Right cardiac atrium (tissue), 5 donors: ENCODE measurements around the gene CFAP77. TPM values are rescaled to one million over a fixed set of nuclear protein-coding genes. Genes with fewer than 3 reads are reported as not detected.

Source experiments
- ATAC-seq, 2 donors: fragments of 200-7000 bp; cut with Tn5 transposase; one replicate each; pipeline versions ENCODE4 v1.8.0 to v1.9.1; 2020; ENCODE audit warnings: moderate library complexity in 2 of 2, mild to moderate bottlenecking in 1 of 2
- DNase-seq, 3 donors: peaks; one replicate each; pipeline ENCODE4 v3.0.0-alpha.2; 2020
- H3K27ac ChIP-seq: one replicate; pipeline ENCODE4 v1.5.1; 2013; ENCODE audit warnings: mild to moderate bottlenecking, low read length, control low read depth, moderate library complexity
- H3K27me3 ChIP-seq: one replicate; pipeline ENCODE4 v1.6.1; 2013; ENCODE audit not compliant: control insufficient read depth, insufficient read depth
- H3K4me1 ChIP-seq: one replicate; pipeline ENCODE4 v1.6.1; 2013; ENCODE audit warnings: low read length; ENCODE audit not compliant: control insufficient read depth, insufficient read depth
- H3K4me3 ChIP-seq: one replicate; pipeline ENCODE4 v1.5.1; 2013; ENCODE audit warnings: low read length, control low read depth
- H3K9me3 ChIP-seq: one replicate; pipeline ENCODE4 v1.6.1; 2013; ENCODE audit warnings: low read length; ENCODE audit not compliant: control insufficient read depth
- WGBS: extraction: QIAGEN DNeasy Blood & Tissue Kit; methylation state at CpG from one replicate; pipeline ENCODE4 v1.1.7; 2013; 5-methylcytosine and 5-hydroxymethylcytosine counted together
- intact Hi-C, 4 donors: fragments of 100-400 bp; cut with DNase I; formaldehyde crosslinking; loops; one replicate each; pipeline versions ENCODE4 v1.11.0 to v1.14.0; 2022 to 2023
- polyA plus RNA-seq: library from polyadenylated mRNA; stranded (reverse); fragments of 200-250 nt; gene quantifications from one replicate; pipeline ENCODE4 v1.2.3, GENCODE V29; 2013
- total RNA-seq, 4 donors: library from RNA; stranded (reverse); fragmentation: NEBNext Ultra II Directional; extraction: Animal tissue kit (Norgen Biotek cat#: 25700); gene quantifications; one replicate each; pipeline ENCODE4 v1.2.1, GENCODE V29; 2021
- donor health status: healthy with polysubstance abuse.
- donor health status: DM: no; HTN: yes; CAD: no.
- donor health status: DM: no; HTN: no; CAD: no.
- donor health status: DM: no; HTN: yes; CAD: no; lungs with severe emphysema.
- donor health status: DM: yes; HTN: yes; CAD: no.

CFAP77 gene
- total and polyA plus RNA-seq, 5 donors, result 2.3 to 6.5 (median 4.3) TPM

DNA sequence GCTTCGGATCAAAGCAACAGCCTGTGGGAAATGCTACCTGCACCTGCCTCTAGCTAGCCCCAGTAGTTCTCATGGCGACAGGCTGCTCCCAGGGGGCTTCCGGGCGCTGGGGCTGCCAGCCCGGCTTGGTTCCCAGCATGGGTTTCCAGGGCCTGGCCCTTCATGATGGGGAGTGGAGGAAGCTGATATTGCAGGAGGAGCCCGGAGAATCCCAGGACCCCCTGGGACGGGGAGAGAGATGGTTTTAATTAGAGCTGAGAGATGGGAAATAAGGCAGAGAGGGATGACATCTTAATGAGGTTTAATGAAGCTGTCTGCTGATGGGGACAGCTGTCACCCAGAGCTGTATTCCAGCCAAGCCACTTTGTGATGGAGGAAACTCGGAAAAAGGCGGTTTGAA is 78.6 kb downstream of the CFAP77 start:
- ATAC-seq (no peak), DNase-seq (no peak)
- WGBS, result 44% methylated on average over 9 of the region's 9 CpGs
- H3K4me1 ChIP-seq, result no peaks in the 10 kb centered on the region
- no peak overlapping the region for H3K27ac ChIP-seq
- no peak overlapping the region for H3K4me3 ChIP-seq
- no peaks in the 10 kb centered on the region for H3K9me3 ChIP-seq
- intact Hi-C loops, result no loop called here
- no peaks in the 10 kb centered on the region for H3K27me3 ChIP-seq

DNA sequence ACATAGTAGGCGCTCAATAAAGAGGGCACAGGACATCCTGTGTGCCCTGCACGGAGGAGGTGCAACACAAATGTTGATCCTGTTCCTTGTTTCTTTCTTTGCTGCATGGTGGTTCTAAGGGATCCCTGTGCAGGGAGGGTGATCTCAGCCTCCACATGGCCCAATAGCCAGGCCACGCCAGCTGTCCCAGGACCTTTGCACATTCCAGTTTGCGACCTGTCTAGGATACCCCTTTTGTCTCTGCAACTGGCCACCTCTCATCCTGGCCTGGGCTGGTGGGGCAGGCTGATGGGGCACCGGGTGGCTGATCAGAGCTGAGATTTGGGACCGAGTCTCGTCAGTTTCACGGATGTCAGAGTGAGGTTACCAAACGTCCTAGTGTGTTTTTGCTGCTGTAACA is 79.5 kb downstream of the CFAP77 start:
- Histone ChIP-seq H3K4me1 (no peaks in the 10 kb centered on the region), H3K27me3 (no peaks in the 10 kb centered on the region), H3K9me3 (no peaks in the 10 kb centered on the region), H3K27ac (no peak overlapping the region), H3K4me3 (no peak overlapping the region)
- DNase-seq (no peak), ATAC-seq (no peak)
- intact Hi-C loops, result no loop called here
- 77% methylated on average over 9 of the region's 9 CpGs for WGBS

DNA sequence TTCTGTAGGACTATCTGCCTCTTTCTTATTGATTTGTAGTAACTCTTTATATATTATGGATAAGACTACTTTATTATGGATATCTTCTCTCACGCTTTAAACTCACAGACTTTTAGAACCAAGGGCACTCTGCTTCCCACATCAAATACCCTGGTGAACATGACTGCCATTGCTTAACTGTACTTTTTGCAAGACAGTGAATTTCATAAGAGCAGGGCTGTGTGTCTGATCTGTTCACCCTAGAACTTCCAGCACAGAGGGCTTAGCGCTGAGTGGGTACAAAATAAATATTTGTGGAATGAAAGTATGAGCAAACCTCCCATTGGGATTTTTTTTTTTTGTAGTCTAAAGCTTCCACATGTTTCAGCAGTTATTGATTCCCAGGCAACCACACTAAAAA is 84.8 kb downstream of the CFAP77 start:
- H3K4me3 ChIP-seq, result no peak overlapping the region
- H3K4me1 ChIP-seq, result no peaks in the 10 kb centered on the region
- no peak overlapping the region for H3K27ac ChIP-seq
- DNase-seq (no peak), ATAC-seq (no peak)
- 84% methylated on average over 2 of the region's 2 CpGs for WGBS
- intact Hi-C loops, result no loop called here
- H3K27me3 ChIP-seq, result no peaks in the 10 kb centered on the region
- no peaks in the 10 kb centered on the region for H3K9me3 ChIP-seq

DNA sequence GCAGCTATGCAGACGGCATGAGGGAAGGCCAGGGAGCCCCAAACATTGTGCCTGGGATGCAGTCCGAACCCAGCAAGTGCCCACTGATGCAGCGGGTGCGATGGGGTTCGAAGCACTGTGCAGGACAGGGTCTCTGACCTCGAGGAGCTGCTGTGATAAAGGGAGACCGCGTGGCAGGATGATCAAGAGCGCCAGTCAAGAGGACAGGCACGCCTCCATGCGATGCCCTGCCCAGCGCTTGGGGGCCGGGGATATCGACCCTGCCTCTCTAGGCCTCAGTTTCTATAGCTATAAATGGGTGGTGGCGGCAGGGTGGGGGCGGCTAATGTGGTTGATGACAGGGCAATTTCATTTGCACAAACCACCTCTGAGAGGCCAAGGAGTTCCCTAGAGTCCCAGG is 87.7 kb downstream of the CFAP77 start:
- no peak for DNase-seq
- H3K27me3 ChIP-seq, result no peaks in the 10 kb centered on the region

DNA sequence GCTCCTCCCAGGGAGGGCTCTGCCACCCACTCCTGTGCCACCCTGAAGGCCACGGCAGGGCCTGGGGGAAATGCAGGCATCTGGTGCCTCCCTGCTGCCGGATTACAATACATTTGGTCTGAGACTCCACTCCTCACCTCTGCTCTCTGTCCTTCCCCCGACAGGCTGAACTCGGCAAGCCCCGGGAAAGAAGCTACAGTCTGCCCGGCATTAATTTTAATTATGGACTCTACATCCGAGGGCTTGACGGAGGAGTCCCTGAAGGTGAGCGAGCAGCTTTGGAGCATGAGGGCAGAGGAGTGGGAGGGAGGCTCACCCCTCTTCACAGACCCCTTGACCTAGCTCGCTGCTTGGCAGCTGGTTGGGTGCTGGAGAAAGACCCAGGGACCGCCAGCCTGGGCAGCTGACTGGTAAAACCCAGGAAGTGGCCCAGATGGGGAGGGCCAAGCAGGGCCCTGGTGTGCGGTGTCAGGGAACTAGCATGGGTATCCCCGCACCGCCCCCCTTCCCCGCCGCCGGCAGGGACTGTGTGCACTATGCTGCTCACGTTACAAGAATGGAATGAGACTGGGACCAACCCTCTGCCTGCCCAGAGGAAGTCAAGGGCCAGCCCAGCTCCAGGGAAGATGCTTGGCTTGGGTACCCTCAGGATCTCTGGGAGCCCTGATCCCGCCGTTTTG is 88.7 kb downstream of the CFAP77 start:
- no peak overlapping the region for H3K27ac ChIP-seq
- intact Hi-C loops, result no loop called here
- no peak for DNase-seq
- no peak overlapping the region for H3K4me3 ChIP-seq
- ATAC-seq, result no peak
- no peaks in the 10 kb centered on the region for H3K4me1 ChIP-seq
- H3K27me3 ChIP-seq, result no peaks in the 10 kb centered on the region
- no peaks in the 10 kb centered on the region for H3K9me3 ChIP-seq
- WGBS, result 56% methylated on average over 20 of the region's 20 CpGs

More for the DNA sequence above, 87.7 kb downstream of the CFAP77 start:
- no peaks in the 10 kb centered on the region for H3K4me1 ChIP-seq
- H3K27ac ChIP-seq, result no peak overlapping the region
- 86% methylated on average over 16 of the region's 16 CpGs for WGBS
- H3K4me3 ChIP-seq, result no peak overlapping the region
- H3K9me3 ChIP-seq, result no peaks in the 10 kb centered on the region
- intact Hi-C loops, result no loop called here
- ATAC-seq, result no peak

DNA sequence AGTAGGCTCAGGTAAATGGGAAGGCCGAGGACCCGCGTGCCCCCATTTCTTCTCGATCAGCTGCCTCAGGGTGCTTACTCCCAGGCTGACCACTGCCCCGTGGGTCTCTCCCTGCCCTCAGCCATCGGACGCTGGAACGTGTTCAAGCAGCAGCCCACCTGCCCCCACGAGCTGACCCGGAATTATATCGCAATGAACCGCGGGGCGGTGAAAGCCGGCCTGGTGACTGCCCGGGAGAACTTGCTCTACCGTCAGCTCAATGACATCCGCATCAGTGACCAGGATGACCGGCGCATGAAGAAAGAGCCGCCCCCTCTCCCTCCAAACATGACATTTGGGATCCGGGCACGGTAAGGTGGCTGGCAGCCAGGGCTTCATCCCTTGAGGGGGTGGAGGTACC is 89.2 kb downstream of the CFAP77 start:
- Histone ChIP-seq H3K4me3 (no peak overlapping the region), H3K27me3 (no peaks in the 10 kb centered on the region), H3K9me3 (no peaks in the 10 kb centered on the region), H3K27ac (no peak overlapping the region), H3K4me1 (no peaks in the 10 kb centered on the region)
- no peak for ATAC-seq
- DNase-seq, result no peak
- WGBS, result 88% methylated on average over 23 of the region's 23 CpGs
- intact Hi-C loops, result no loop called here

DNA sequence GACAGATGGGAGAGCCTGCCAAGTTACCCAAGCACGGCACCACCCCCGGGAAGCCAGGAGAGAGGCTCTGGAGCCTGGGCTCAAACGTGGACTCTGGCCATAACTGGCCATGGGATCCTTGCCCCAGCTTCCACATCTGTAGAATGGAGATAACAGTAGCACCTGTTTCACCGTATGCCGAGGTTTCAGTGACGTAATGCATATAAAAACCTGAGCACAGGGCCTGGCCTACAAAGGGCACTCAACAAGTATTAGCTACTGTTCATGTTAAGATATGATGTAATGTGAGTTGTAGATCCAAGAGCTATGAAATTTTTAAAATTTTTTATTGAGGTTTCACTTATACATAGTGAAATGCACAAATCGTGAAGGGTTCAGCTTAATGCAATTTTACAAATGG is 90.2 kb downstream of the CFAP77 start:
- 80% methylated on average over 7 of the region's 7 CpGs for WGBS
- H3K4me1 ChIP-seq, result no peaks in the 10 kb centered on the region
- ATAC-seq (no peak), DNase-seq (no peak)
- intact Hi-C loops, result loop anchor here in 1 of 4 donors (10.0 kb wide), 1 partner anchor 85 kb away; the partner anchor contains the start of gene CFAP77
- no peak overlapping the region for H3K4me3 ChIP-seq
- H3K27me3 ChIP-seq, result no peaks in the 10 kb centered on the region
- H3K9me3 ChIP-seq, result no peaks in the 10 kb centered on the region
- H3K27ac ChIP-seq, result no peak overlapping the region

DNA sequence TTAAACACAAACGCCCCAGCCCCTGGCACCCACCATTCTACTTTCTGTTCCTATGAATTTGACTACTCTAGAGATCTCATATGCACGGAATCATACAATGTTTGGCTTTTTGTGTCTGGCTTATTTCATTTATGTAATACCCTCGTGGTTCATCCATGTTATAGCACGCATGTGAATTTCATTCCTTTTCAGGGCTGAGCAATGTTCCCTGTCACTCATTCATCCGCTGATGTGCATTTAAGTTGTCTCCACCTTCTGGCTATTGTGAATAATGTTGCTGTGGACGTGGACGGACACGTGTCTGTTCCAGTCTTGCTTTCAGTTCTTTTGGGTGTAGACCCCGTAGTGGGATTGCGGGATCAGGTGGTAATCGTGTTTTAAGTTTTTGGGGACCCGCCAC is 92.5 kb downstream of the CFAP77 start:
- ATAC-seq (no peak), DNase-seq (no peak)
- H3K9me3 ChIP-seq, result no peaks in the 10 kb centered on the region
- H3K4me3 ChIP-seq, result no peak overlapping the region
- no peak overlapping the region for H3K27ac ChIP-seq
- WGBS, result 90% methylated on average over 12 of the region's 12 CpGs
- intact Hi-C loops, result loop anchor here in 1 of 4 donors (10.0 kb wide), 1 partner anchor 88 kb away; the partner anchor contains the start of gene CFAP77
- no peaks in the 10 kb centered on the region for H3K4me1 ChIP-seq
- no peaks in the 10 kb centered on the region for H3K27me3 ChIP-seq

DNA sequence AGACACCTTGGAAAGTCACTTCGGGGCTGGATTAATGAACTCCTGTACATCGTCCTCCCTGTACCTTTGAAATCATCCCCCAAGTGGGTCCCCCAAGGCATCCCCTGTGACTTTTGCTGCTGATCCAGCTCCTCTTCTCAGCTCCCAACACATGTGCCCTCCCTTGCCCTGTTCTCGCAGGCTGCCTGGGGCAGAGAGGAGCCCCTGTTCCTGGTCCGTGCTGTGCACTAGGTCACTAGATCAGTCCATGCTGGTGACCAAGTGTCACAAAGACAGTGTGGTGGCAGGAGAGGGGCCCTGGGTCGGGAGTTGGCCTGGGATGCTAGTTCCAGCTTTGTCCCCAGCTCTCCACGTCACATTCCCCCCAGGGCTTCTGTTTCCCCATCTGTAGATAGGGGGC is 93.1 kb downstream of the CFAP77 start:
- ATAC-seq (no peak), DNase-seq (no peak)
- intact Hi-C loops, result loop anchor here in 1 of 4 donors (10.0 kb wide), 1 partner anchor 88 kb away; the partner anchor contains the start of gene CFAP77
- Histone ChIP-seq H3K27ac (no peak overlapping the region), H3K4me3 (no peak overlapping the region), H3K27me3 (no peaks in the 10 kb centered on the region), H3K4me1 (no peaks in the 10 kb centered on the region), H3K9me3 (no peaks in the 10 kb centered on the region)
- WGBS, result 68% methylated on average over 6 of the region's 6 CpGs

DNA sequence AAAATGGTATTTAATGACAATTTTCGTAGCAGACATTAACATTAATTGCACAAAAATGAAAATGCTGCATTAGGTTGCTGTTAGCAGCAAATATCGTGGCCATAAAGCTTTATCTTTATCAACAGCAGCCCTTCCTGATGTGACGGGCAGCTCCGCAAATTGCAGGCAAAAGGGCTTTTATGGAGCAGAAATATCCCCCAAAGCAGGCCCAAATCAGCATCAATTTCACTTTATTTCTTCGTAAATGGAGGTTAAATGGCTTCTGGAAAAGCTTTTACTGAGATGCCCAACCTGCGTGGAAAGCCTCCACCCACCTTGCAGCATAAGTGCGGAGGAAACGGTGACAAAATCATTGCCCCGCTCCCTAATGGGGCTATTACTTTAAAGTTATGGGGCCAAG is 94.5 kb downstream of the CFAP77 start:
- WGBS, result 68% methylated on average over 9 of the region's 9 CpGs
- Histone ChIP-seq H3K4me3 (no peak overlapping the region), H3K27me3 (no peaks in the 10 kb centered on the region), H3K9me3 (no peaks in the 10 kb centered on the region), H3K4me1 (no peaks in the 10 kb centered on the region), H3K27ac (no peak overlapping the region)
- DNase-seq, result no peak
- no peak for ATAC-seq
- intact Hi-C loops, result loop anchor here in 1 of 4 donors (10.0 kb wide), 1 partner anchor 90 kb away; the partner anchor contains the start of gene CFAP77

DNA sequence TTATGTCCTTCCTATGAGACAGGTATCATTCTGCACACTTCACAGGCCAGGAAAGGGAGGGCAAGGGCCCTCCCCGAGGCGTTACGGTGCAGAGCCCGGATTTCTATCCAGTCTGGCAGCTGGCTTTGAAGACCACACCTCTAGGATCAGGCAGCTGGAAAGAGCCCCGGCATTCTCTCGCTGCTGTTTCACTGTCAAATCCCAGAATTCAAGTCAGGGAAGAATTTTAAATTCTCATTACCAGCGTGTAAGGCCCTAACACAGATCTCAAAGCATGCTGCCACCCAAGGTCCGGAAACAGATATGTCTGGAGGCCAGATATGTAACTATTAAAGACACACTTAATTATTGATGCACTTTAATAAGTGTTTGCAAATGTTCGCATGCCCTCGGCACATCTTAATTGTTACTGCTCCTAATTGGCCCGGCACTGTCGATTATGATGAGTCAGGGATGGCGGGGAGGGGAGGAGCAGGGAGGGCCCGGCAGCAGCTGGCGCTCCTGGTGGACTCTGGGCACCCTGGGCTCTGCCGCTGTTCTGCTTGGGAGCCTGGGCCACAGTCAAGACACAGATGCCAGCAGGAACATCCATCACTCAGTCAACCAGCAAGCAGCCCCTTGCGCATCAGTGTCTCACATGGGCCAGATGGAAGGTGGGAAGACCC is 96.1 kb downstream of the CFAP77 start:
- no peak for DNase-seq
- no peaks in the 10 kb centered on the region for H3K9me3 ChIP-seq
- WGBS, result 79% methylated on average over 17 of the region's 17 CpGs
- intact Hi-C loops, result loop anchor here in 3 of 4 donors (2.0 to 10.0 kb wide), 5 partner anchors 71 to 296 kb away; partner anchors contain the start of gene CFAP77 (in 1 of the 3)
- H3K27ac ChIP-seq, result no peak overlapping the region
- no peak for ATAC-seq
- H3K4me1 ChIP-seq, result no peaks in the 10 kb centered on the region
- no peak overlapping the region for H3K4me3 ChIP-seq
- H3K27me3 ChIP-seq, result no peaks in the 10 kb centered on the region
